DMS153 treated with DMSO at 0.1 percent for 48 hours (cell line): ENCODE measurements around the gene TNRC6C.

Experiments used
- DNase-seq: peaks from one replicate; lab custom pipeline; 2025; ENCODE audit not compliant: unreplicated experiment; lab: John Stamatoyannopoulos, UW

TNRC6C gene

GRCh38 chr17:78148286-78149016 lies 189.9 kb downstream of the TNRC6C start:
- no peak for DNase-seq

GRCh38 chr17:78151514-78152008 lies 193.1 kb downstream of the TNRC6C start:
- no peak for DNase-seq

GRCh38 chr17:78154903-78155811 lies 196.7 kb downstream of the TNRC6C start:
- DNase-seq = no peak
